Esophagus squamous epithelium (tissue), 5 donors: ENCODE results near the gene HS6ST1. TPM values are rescaled to one million over a fixed set of nuclear protein-coding genes. Genes with fewer than 3 reads are reported as not detected.

Experiments
- DNase-seq: peaks from one replicate; lab custom pipeline; 2025; lab: John Stamatoyannopoulos, UW
- H3K27ac ChIP-seq, 4 donors: fragments of 200-600 bp; sonication (generic); one replicate each; pipeline ENCODE4 v1.5.1; 2016 to 2019; ENCODE audit warnings: mild to moderate bottlenecking in 1 of 4
- H3K27me3 ChIP-seq, 4 donors: fragments of 200-600 bp; sonication (generic); 1 replicate in 3 of 4; 2 replicates in 1 of 4; pipeline versions ENCODE4 v1.5.1 to v1.6.0; 2017 to 2021; ENCODE audit warnings: antibody characterized with exemption in 1 of 4
- H3K36me3 ChIP-seq, 3 donors: fragments of 200-600 bp; sonication (generic); one replicate each; pipeline ENCODE4 v1.5.1; 2016 to 2019
- H3K4me1 ChIP-seq, 3 donors: fragments of 200-600 bp; sonication (generic); one replicate each; pipeline ENCODE4 v1.5.1; 2017 to 2019
- H3K4me3 ChIP-seq, 4 donors: fragments of 200-600 bp; sonication (generic); 1 replicate in 3 of 4; 2 replicates in 1 of 4; pipeline ENCODE4 v1.5.1; 2016 to 2019; ENCODE audit warnings: mild to moderate bottlenecking in 2 of 4, moderate library complexity in 1 of 4
- H3K9me3 ChIP-seq, 3 donors: fragments of 200-600 bp; sonication (generic); one replicate each; pipeline ENCODE4 v1.5.1; 2016 to 2019
- POLR2A ChIP-seq, 4 donors: fragments of 450-650 bp; IDR thresholded peaks; one replicate each; pipeline ENCODE4 v1.6.1; 2017; ENCODE audit warnings: antibody characterized with exemption in 4 of 4, mild to moderate bottlenecking in 4 of 4, moderate library complexity in 3 of 4
- WGBS, 2 donors: methylation state at CpG; one replicate each; pipeline ENCODE4 v1.1.5; 2018; 5-methylcytosine and 5-hydroxymethylcytosine counted together
- intact Hi-C: fragments of 100-400 bp; cut with DNase I; formaldehyde crosslinking; loops from one replicate; pipeline ENCODE4 v1.15.0; 2022
- total RNA-seq, 4 donors: library from RNA; depleted of rRNA; stranded (reverse); fragments of >200 nt; gene quantifications; one replicate each; pipeline ENCODE4 v1.1.0, GENCODE V29; 2016
- TF ChIP-seq, protein P1 (sequence below), 6 experiments: fragments of 450-650 bp in 4 of 6; fragments of 200-600 bp in 2 of 6; sonication (generic) in 2 of 6; IDR thresholded peaks; one replicate each; pipeline ENCODE4 v1.5.1; 2016 to 2019; ENCODE audit warnings: antibody characterized with exemption in 6 of 6, mild to moderate bottlenecking in 4 of 6, moderate library complexity in 4 of 6
- donor health status: DM: yes; HTN: yes; CAD: no.

The HS6ST1 gene
- total RNA-seq, 4 donors from 2014 or later = 44.7 to 73.8 (median 56.8) TPM

DNA sequence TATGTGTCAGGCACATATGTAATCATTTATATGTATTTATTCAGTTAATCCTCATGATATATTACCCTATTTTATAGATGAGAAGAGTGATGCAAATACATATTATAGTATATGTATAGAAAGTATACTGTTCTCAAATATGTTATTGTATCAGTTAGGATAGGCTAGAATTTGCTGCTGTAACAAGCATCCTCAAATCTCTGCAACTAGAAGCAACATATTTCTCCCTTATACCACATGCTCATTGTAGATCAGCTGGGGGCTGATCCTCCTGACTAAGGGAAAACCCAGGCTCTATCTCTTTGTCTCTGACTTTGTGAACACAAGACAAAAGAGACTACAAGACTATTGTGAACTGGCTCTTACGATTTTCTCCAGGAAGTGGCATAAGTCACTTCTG lies 24.8 kb upstream of the HS6ST1 start:
- Histone ChIP-seq H3K4me3 (no peak overlapping the region), H3K4me1 (peaks cover 10 to 21% (median 12%) of the 10 kb centered on the region in 3 donors), H3K27ac (no peak overlapping the region), H3K36me3 (no peaks in the 10 kb centered on the region), H3K9me3 (peaks cover 0 to 5% (median 0%) of the 10 kb centered on the region in 3 donors), H3K27me3 (no peaks in the 10 kb centered on the region)
- intact Hi-C loops = no loop called here
- no peak for DNase-seq
- 64 to 86% methylated on average over 1 of the region's 1 CpG for WGBS, 2 donors
- no peak for TF ChIP-seq POLR2A (IDR thresholded peaks at IDR 0.05)
- TF ChIP-seq, protein P1, sequence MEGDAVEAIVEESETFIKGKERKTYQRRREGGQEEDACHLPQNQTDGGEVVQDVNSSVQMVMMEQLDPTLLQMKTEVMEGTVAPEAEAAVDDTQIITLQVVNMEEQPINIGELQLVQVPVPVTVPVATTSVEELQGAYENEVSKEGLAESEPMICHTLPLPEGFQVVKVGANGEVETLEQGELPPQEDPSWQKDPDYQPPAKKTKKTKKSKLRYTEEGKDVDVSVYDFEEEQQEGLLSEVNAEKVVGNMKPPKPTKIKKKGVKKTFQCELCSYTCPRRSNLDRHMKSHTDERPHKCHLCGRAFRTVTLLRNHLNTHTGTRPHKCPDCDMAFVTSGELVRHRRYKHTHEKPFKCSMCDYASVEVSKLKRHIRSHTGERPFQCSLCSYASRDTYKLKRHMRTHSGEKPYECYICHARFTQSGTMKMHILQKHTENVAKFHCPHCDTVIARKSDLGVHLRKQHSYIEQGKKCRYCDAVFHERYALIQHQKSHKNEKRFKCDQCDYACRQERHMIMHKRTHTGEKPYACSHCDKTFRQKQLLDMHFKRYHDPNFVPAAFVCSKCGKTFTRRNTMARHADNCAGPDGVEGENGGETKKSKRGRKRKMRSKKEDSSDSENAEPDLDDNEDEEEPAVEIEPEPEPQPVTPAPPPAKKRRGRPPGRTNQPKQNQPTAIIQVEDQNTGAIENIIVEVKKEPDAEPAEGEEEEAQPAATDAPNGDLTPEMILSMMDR (IDR thresholded peaks at IDR 0.05) = no peak

DNA sequence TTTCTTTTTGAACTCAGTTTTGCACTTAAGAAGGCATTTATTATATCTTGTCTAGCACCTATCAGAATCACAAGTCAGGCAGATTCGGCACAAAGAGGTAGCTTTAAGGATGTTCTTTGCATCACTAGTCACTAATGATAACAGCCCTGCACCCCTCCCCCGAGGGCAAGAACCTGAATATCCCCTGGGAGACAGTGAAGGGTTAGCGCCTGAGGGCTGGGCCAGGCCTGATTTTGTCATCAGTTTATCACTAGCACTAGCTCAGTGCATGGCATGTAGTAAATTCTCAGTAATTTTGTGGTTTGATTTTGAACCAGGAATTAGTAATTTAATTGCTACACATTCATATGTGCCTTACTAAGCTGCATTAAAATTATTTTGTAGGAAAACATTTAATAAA lies 23.9 kb upstream of the HS6ST1 start:
- no peak for DNase-seq
- Histone ChIP-seq H3K4me3 (no peak overlapping the region), H3K36me3 (no peaks in the 10 kb centered on the region), H3K9me3 (peaks cover 0 to 5% (median 0%) of the 10 kb centered on the region in 3 donors), H3K4me1 (peaks cover 1 to 11% (median 3%) of the 10 kb centered on the region in 3 donors), H3K27me3 (no peaks in the 10 kb centered on the region), H3K27ac (no peak overlapping the region)
- no peak for TF ChIP-seq POLR2A (IDR thresholded peaks at IDR 0.05)
- TF ChIP-seq, protein P1 (IDR thresholded peaks at IDR 0.05) = no peak
- 76 to 94% methylated on average over 3 of the region's 3 CpGs for WGBS, 2 donors
- intact Hi-C loops = no loop called here

DNA sequence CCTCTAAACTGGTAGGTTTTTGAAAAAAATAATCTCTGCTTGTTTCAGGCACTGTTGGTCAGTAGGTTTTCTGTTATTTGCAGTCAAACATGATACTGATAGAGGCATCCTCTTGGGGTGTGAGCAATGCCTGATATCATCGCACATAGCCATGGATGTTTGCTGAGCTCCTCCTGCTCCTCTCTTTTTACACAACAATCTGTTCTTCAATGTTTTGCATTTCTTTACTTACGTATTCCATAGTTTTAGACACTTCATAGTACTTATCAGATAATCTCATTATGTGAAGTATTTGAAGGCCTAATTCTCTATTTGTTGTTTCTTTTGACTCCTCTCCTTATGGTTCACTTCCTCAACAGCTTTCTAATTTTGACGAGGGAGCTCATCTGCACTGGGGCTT lies 23.0 kb upstream of the HS6ST1 start:
- DNase-seq = no peak
- TF ChIP-seq, protein P1 (IDR thresholded peaks at IDR 0.05) = no peak
- Histone ChIP-seq H3K4me3 (no peak overlapping the region), H3K27me3 (no peaks in the 10 kb centered on the region), H3K9me3 (peaks cover 0 to 5% (median 0%) of the 10 kb centered on the region in 3 donors), H3K4me1 (peaks cover 0 to 2% (median 0%) of the 10 kb centered on the region in 3 donors), H3K27ac (no peak overlapping the region), H3K36me3 (no peaks in the 10 kb centered on the region)
- 74 to 94% methylated on average over 3 of the region's 3 CpGs for whole genome bisulfite sequencing, 2 donors
- intact Hi-C loops = no loop called here

- TF ChIP-seq, protein P1 (IDR thresholded peaks at IDR 0.05) = no peak
- TF ChIP-seq POLR2A (IDR thresholded peaks at IDR 0.05) = no peak
- intact Hi-C loops = no loop called here
- no peak overlapping the region for H3K4me3 ChIP-seq
- no peaks in the 10 kb centered on the region for H3K36me3 ChIP-seq
- no peak overlapping the region for H3K27ac ChIP-seq
- H3K9me3 ChIP-seq = peaks cover 0 to 15% (median 10%) of the 10 kb centered on the region in 3 donors
- WGBS, 2 donors = 59 to 93% methylated on average over 2 of the region's 2 CpGs
- DNase-seq = no peak
- H3K4me1 ChIP-seq = no peaks in the 10 kb centered on the region
- no peaks in the 10 kb centered on the region for H3K27me3 ChIP-seq
These were observed 13.5 kb upstream of the HS6ST1 start for GRCh38 chr2:128332091-128332634.

- Histone ChIP-seq H3K27me3 (no peaks in the 10 kb centered on the region), H3K9me3 (peaks cover 0 to 15% (median 10%) of the 10 kb centered on the region in 3 donors), H3K4me1 (peaks cover 0 to 9% (median 3%) of the 10 kb centered on the region in 3 donors), H3K36me3 (no peaks in the 10 kb centered on the region), H3K27ac (no peak overlapping the region), H3K4me3 (no peak overlapping the region)
- TF ChIP-seq, protein P1 (IDR thresholded peaks at IDR 0.05) = no peak
- TF ChIP-seq POLR2A (IDR thresholded peaks at IDR 0.05) = no peak
- DNase-seq = no peak
- intact Hi-C loops = no loop called here
- WGBS, 2 donors = 94 to 100% methylated on average over 5 of the region's 5 CpGs
These were observed 11.9 kb upstream of the HS6ST1 start for GRCh38 chr2:128330583-128330982.
